ENCODE results near the gene MLST8. TPM values are rescaled to one million over a fixed set of nuclear protein-coding genes. Genes with fewer than 3 reads are reported as not detected.

The MLST8 gene
- total RNA-seq, 1 experiment from 2014 or later = 58.7 TPM

DNA sequence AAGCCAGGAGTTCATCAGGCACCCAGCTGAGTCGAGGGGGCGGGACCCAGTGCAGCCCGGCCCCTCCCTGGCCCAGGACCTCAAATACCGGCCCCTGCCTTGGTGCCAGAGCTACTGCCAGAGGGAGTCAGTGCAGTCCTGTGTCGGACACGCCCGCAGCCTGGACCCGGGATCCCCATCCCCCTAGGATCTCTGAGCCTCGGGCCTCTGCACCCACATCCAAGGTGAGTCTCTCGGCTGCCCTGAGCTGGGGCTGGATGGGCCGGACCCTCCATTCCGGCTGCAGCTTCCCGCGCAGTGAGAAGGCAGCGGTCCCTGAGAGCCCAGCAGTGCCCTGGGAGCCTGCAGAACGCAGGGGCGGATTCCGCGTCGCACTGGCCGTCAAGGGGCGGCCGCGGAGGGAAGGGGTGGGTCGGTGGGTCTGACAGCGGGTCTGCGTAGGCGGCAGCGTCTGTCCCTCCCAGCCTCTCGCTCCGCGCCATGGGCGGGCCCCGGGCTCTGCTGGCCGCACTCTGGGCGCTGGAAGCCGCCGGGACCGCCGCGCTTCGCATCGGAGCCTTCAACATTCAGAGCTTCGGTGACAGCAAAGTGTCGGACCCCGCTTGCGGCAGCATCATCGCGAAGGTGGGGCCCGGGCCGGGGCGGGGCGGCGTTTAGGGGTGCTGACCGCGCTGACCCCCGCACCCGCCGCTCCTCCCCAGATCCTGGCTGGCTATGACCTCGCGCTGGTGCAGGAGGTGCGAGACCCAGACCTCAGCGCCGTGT, 31.3 kb downstream of the MLST8 start, which contains the start of gene DNASE1L2:
Gene DNASE1L2, plus strand, starts transcription at position 108 of the 765 bp plus-strand sequence. Its CDS starts 373 bp downstream, at position 481.
- Histone ChIP-seq H3K36me3 (ENCODE audit: control insufficient read depth in 1 of 2, insufficient read depth in 2 of 2, low read length in 2 of 2) (peaks cover 1 to 3% of the 10 kb centered on the region in 2 experiments; a peak in 1 of 4 replicates), H3K4me3 (replicated peaks in 1 of 2; ENCODE audit: low read depth in 1 of 2, low read length in 2 of 2) (no peak within 1 kb of the TSS), H3K9me3 (ENCODE audit: control insufficient read depth in 1 of 2, insufficient read depth in 1 of 2, low read depth in 1 of 2, low read length in 2 of 2) (no peaks in the 10 kb centered on the region), H4K20me1 (ENCODE audit: insufficient read depth) (no peaks in the 10 kb centered on the region), H2AFZ (ENCODE audit: low read depth, low read length, poor library complexity, severe bottlenecking) (no peak within 1 kb of the TSS), H3K79me2 (ENCODE audit: insufficient read depth, low read length) (no peaks in the 10 kb centered on the region), H3K4me1 (ENCODE audit: control insufficient read depth in 1 of 2, insufficient read depth in 2 of 2, low read length in 2 of 2) (peaks cover 0 to 14% of the 10 kb centered on the region in 2 experiments; a peak in 3 of 4 replicates), H3K27ac (ENCODE audit: low read depth, low read length) (no peak within 1 kb of the TSS; the same call in 1 of the 2 replicates), H3K27me3 (ENCODE audit: insufficient read depth, low read length) (no peaks in the 10 kb centered on the region), H3K9me2 (ENCODE audit: insufficient read depth) (no peaks in the 10 kb centered on the region), H3K4me2 (ENCODE audit: low read length) (no peak within 1 kb of the TSS; the same call in 1 of the 2 replicates), H3K9ac (ENCODE audit: low read length) (no peak within 1 kb of the TSS)
- no peak for DNase-seq (ENCODE audit: low read depth, low spot score)
- no TSS peak for BruUV-seq (replicated peaks)
- TF ChIP-seq, protein P1, sequence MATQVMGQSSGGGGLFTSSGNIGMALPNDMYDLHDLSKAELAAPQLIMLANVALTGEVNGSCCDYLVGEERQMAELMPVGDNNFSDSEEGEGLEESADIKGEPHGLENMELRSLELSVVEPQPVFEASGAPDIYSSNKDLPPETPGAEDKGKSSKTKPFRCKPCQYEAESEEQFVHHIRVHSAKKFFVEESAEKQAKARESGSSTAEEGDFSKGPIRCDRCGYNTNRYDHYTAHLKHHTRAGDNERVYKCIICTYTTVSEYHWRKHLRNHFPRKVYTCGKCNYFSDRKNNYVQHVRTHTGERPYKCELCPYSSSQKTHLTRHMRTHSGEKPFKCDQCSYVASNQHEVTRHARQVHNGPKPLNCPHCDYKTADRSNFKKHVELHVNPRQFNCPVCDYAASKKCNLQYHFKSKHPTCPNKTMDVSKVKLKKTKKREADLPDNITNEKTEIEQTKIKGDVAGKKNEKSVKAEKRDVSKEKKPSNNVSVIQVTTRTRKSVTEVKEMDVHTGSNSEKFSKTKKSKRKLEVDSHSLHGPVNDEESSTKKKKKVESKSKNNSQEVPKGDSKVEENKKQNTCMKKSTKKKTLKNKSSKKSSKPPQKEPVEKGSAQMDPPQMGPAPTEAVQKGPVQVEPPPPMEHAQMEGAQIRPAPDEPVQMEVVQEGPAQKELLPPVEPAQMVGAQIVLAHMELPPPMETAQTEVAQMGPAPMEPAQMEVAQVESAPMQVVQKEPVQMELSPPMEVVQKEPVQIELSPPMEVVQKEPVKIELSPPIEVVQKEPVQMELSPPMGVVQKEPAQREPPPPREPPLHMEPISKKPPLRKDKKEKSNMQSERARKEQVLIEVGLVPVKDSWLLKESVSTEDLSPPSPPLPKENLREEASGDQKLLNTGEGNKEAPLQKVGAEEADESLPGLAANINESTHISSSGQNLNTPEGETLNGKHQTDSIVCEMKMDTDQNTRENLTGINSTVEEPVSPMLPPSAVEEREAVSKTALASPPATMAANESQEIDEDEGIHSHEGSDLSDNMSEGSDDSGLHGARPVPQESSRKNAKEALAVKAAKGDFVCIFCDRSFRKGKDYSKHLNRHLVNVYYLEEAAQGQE (IDR thresholded peaks at IDR 0.05; ENCODE audit: low read depth) = no peak
- TF ChIP-seq CBX3 (IDR thresholded peaks at IDR 0.05; ENCODE audit: low read depth) = no peak
- TF ChIP-seq FOSL1 (IDR thresholded peaks at IDR 0.05; ENCODE audit: low read depth) = no peak
- TF ChIP-seq, protein P2, sequence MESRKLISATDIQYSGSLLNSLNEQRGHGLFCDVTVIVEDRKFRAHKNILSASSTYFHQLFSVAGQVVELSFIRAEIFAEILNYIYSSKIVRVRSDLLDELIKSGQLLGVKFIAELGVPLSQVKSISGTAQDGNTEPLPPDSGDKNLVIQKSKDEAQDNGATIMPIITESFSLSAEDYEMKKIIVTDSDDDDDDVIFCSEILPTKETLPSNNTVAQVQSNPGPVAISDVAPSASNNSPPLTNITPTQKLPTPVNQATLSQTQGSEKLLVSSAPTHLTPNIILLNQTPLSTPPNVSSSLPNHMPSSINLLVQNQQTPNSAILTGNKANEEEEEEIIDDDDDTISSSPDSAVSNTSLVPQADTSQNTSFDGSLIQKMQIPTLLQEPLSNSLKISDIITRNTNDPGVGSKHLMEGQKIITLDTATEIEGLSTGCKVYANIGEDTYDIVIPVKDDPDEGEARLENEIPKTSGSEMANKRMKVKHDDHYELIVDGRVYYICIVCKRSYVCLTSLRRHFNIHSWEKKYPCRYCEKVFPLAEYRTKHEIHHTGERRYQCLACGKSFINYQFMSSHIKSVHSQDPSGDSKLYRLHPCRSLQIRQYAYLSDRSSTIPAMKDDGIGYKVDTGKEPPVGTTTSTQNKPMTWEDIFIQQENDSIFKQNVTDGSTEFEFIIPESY (IDR thresholded peaks at IDR 0.05; ENCODE audit: extremely low read depth, insufficient replicate concordance, low read length) = no peak
- ChIA-PET CTCF (no interaction called here), RAD21 (ENCODE audit: low non-redundant PET in 1 of 2, low total read pairs in 2 of 2, uncharacterized antibody in 2 of 2, unreplicated experiment in 2 of 2) (no interaction called here), POLR2A (no interaction called here)
- peak; percentile 51 for ATAC-seq
- intact Hi-C loops (cut with micrococcal nuclease) = no loop called here
